Kidney epithelial cell (primary cell): ENCODE measurements around the gene STRIT1. TPM values are rescaled to one million over a fixed set of nuclear protein-coding genes. Genes with fewer than 3 reads are reported as not detected.
A peak's percentile ranks its signal among the peaks of the same experiment; 100 is the strongest.

Source experiments
- DNase-seq: peaks from one replicate; pipeline ENCODE4 v3.0.0-alpha.2; 2010; ENCODE audit warnings: low read depth
- H3K27me3 ChIP-seq: 2 replicates; pipeline ENCODE4 v1.6.0; 2011; ENCODE audit warnings: low read length; ENCODE audit not compliant: control insufficient read depth, insufficient read depth
- H3K36me3 ChIP-seq: 2 replicates; pipeline ENCODE4 v1.5.1; 2011; ENCODE audit warnings: low read length; ENCODE audit not compliant: control insufficient read depth, insufficient read depth
- H3K4me3 ChIP-seq: 2 replicates; pipeline ENCODE4 v1.5.1; 2011; ENCODE audit warnings: low read depth, mild to moderate bottlenecking, control low read depth, low read length
- total RNA-seq: library from RNA; depleted of rRNA; stranded (reverse); fragments of >200 nt; gene quantifications from 2 replicates; pipeline ENCODE4 v1.2.3, GENCODE V29; 2015
- TF ChIP-seq, protein P1 (sequence below): IDR thresholded peaks from 2 replicates; pipeline ENCODE4 v1.5.1; 2011; ENCODE audit warnings: mild to moderate bottlenecking, moderate library complexity, low read length, control low read depth, inconsistent platforms; ENCODE audit not compliant: insufficient read depth, poor library complexity, severe bottlenecking

Gene STRIT1
- total RNA-seq, 1 donor from 2014 or later: not detected

DNA sequence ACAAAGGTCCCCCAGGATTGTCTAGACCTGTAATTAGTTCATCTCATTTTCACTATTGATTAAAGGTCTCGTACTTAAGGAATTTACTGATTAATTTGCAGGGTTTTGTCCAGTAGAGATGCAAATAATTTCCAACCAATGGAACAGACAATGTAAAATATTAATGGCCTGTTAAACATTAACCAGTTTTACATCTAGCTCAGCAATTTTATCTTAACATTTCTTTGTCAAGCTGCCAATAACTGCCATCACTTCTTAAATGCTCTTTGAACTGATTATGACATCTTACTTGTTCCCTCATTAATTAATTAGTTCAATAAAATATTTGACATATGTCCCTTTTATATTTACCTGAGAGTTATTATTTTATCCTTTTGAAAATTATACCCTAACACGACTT, 9.4 kb upstream of the STRIT1 start:
- TF ChIP-seq, protein P1, sequence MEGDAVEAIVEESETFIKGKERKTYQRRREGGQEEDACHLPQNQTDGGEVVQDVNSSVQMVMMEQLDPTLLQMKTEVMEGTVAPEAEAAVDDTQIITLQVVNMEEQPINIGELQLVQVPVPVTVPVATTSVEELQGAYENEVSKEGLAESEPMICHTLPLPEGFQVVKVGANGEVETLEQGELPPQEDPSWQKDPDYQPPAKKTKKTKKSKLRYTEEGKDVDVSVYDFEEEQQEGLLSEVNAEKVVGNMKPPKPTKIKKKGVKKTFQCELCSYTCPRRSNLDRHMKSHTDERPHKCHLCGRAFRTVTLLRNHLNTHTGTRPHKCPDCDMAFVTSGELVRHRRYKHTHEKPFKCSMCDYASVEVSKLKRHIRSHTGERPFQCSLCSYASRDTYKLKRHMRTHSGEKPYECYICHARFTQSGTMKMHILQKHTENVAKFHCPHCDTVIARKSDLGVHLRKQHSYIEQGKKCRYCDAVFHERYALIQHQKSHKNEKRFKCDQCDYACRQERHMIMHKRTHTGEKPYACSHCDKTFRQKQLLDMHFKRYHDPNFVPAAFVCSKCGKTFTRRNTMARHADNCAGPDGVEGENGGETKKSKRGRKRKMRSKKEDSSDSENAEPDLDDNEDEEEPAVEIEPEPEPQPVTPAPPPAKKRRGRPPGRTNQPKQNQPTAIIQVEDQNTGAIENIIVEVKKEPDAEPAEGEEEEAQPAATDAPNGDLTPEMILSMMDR: no peak
- no peaks in the 10 kb centered on the region for H3K27me3 ChIP-seq
- no peak overlapping the region for H3K4me3 ChIP-seq
- H3K36me3 ChIP-seq: no peaks in the 10 kb centered on the region
- DNase-seq: no peak

DNA sequence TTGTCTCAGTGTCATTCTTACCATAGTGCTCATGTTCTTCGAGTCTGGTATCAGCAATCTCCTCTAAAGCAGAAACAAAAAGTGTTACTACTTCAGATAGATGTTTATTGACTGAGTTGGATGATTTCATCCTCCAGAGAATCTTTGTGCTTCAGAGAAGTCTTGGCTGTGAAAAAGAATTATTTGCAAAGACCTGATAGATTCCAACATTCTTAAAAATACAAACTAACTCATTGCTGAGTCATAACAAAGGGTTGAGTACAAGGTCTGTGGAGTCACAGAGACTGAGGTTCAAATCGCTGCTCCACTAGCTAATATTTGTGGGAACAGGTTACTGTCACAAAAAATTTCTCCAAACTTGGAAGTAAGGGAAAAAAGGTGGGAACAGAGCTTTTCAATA, 9.0 kb upstream of the STRIT1 start:
- peak; percentile 26 for DNase-seq
- Histone ChIP-seq H3K27me3 (no peaks in the 10 kb centered on the region), H3K36me3 (no peaks in the 10 kb centered on the region)

DNA sequence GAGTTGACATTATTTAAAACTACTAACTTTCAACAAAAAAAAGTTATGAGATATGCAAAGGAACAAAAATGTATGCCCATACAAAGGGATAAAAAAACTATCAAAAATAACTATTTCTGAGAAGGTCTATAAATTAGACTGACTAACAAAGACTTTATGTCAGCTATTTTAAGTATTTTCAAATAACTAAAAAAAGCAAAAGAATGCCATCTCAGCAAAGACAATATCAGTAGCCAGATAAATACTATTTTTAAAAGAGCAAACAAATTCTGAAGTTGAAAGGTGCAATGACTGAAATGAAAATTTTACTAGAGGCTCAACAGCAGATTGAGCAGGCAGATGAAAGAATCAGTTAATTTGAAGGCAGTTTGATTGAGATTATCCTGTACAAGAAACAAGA, 3.6 kb upstream of the STRIT1 start:
- Histone ChIP-seq H3K4me3 (no peak overlapping the region), H3K36me3 (no peaks in the 10 kb centered on the region), H3K27me3 (no peaks in the 10 kb centered on the region)
- TF ChIP-seq, protein P1: no peak
- no peak for DNase-seq

More for the DNA sequence above, 9.0 kb upstream of the STRIT1 start:
- TF ChIP-seq, protein P1: no peak
- no peak overlapping the region for H3K4me3 ChIP-seq

DNA sequence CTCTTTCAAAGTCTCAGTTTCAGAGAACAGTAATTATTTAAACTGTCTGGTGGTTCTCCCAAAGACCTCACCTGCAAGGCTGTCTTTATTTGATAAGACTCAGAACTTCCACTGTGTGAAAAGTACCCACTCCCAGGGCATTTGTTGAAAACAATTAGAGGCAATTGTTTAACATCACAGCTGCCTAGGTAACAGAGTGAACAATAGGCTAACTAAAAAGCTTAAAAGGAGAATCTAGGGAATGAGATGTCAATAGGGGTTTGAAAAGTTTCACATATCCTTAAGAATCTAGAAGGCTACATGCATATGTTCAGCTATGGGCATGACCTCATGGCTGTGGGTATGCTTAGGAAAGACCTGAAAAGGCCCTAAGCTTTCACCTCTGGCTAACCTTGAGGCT, 2.9 kb upstream of the STRIT1 start:
- TF ChIP-seq, protein P1: no peak
- Histone ChIP-seq H3K27me3 (no peaks in the 10 kb centered on the region), H3K4me3 (no peak overlapping the region), H3K36me3 (no peaks in the 10 kb centered on the region)
- no peak for DNase-seq

DNA sequence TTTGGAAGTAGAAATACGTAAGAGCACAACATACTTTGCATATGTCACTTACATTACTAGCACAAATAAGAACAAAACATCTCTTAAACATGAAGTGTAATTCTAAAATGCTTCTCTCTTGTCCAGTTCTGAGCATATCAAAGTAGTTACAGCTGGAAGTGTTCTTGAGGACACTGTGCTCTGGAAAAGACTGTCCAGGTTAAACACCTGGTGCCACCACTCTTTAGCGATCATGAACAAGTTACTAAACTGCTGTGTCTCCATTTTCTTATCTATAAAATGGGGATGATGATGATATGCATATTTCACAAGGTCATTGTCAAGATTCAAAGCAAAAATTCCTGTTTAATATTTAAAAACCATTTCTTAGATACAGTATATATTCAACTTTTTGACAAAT, 790 bp downstream of the STRIT1 start:
- TF ChIP-seq, protein P1: no peak
- Histone ChIP-seq H3K36me3 (no peaks in the 10 kb centered on the region), H3K27me3 (no peaks in the 10 kb centered on the region), H3K4me3 (no peak overlapping the region)
- no peak for DNase-seq

DNA sequence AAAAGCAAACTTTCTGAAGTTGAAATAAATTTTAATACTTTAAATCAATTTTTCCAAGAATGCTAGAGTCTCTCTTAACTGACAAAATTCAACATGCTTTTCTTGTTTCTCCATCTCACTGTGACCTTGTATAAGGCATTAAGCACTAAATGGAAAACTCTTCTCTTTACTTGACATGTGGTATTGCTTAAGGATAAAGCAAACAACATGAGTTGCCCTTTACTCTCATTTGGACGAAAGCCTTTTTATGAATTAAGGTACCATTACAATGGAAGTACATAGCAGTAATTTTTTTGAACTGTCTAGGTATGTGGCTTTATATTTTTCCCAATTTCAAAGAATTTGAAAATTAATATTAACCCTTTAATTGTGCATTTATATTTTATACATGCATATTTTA, 1.4 kb downstream of the STRIT1 start:
- DNase-seq: no peak
- Histone ChIP-seq H3K27me3 (no peaks in the 10 kb centered on the region), H3K36me3 (no peaks in the 10 kb centered on the region), H3K4me3 (no peak overlapping the region)
- TF ChIP-seq, protein P1: no peak
